Hepatocyte (in vitro differentiated cells): ENCODE measurements around the gene EML6. TPM values are rescaled to one million over a fixed set of nuclear protein-coding genes. Genes with fewer than 3 reads are reported as not detected.

Experiments
- DNase-seq: peaks from one replicate; pipeline ENCODE4 v3.0.0-alpha.2; 2016; ENCODE audit warnings: low spot score
- H2AFZ ChIP-seq: fragments of 200-600 bp; sonication (generic); 2 replicates; pipeline ENCODE4 v1.6.0; 2016; ENCODE audit warnings: antibody characterized with exemption, mild to moderate bottlenecking
- H3K27ac ChIP-seq: fragments of 200-600 bp; sonication (generic); 2 replicates; pipeline ENCODE4 v1.5.1; 2016; ENCODE audit warnings: mild to moderate bottlenecking
- H3K27me3 ChIP-seq: fragments of 200-600 bp; sonication (generic); 2 replicates; pipeline ENCODE4 v1.6.1; 2016
- H3K36me3 ChIP-seq: fragments of 200-600 bp; sonication (generic); replicated peaks from 2 replicates; pipeline ENCODE4 v1.5.1; 2016; ENCODE audit warnings: low read depth; ENCODE audit not compliant: insufficient read depth
- H3K4me1 ChIP-seq: fragments of 200-600 bp; sonication (generic); 2 replicates; pipeline ENCODE4 v1.5.1; 2016; ENCODE audit warnings: mild to moderate bottlenecking, moderate library complexity; ENCODE audit not compliant: insufficient read depth
- H3K4me2 ChIP-seq: fragments of 200-600 bp; sonication (generic); 2 replicates; pipeline ENCODE4 v1.6.0; 2016
- H3K4me3 ChIP-seq: fragments of 200-600 bp; sonication (generic); 2 replicates; pipeline ENCODE4 v1.5.1; 2016; ENCODE audit warnings: mild to moderate bottlenecking
- H3K79me2 ChIP-seq: fragments of 200-600 bp; sonication (generic); 2 replicates; pipeline ENCODE4 v1.6.0; 2017; ENCODE audit warnings: mild to moderate bottlenecking
- H3K9me2 ChIP-seq: fragments of 200-600 bp; sonication (generic); replicated peaks from 2 replicates; pipeline ENCODE4 v1.6.0; 2017; ENCODE audit warnings: mild to moderate bottlenecking; ENCODE audit not compliant: insufficient read depth
- H3K9me3 ChIP-seq: fragments of 200-600 bp; sonication (generic); 2 replicates; pipeline ENCODE4 v1.5.1; 2016; ENCODE audit warnings: low read depth, mild to moderate bottlenecking
- H4K20me1 ChIP-seq: fragments of 200-600 bp; sonication (generic); 2 replicates; pipeline ENCODE4 v1.6.0; 2016; ENCODE audit warnings: mild to moderate bottlenecking; ENCODE audit not compliant: insufficient read depth, poor library complexity, severe bottlenecking
- EZH2 ChIP-seq: fragments of 200-600 bp; sonication (generic); IDR thresholded peaks from 2 replicates; pipeline ENCODE4 v1.6.1; 2016; ENCODE audit warnings: antibody characterized with exemption, mild to moderate bottlenecking, borderline replicate concordance
- EZH2phosphoT487 ChIP-seq: fragments of 200-600 bp; sonication (generic); IDR thresholded peaks from one replicate; pipeline ENCODE4 v1.6.1; 2018; ENCODE audit warnings: antibody characterized with exemption, mild to moderate bottlenecking, low read depth, moderate library complexity; ENCODE audit not compliant: unreplicated experiment, severe bottlenecking
- WGBS: methylation state at CpG from one replicate; pipeline ENCODE4 v1.1.6; 2016; ENCODE audit warnings: low lambda C conversion rate; ENCODE audit errors: missing lambda C conversion rate; 5-methylcytosine and 5-hydroxymethylcytosine counted together
- polyA plus RNA-seq: library from polyadenylated mRNA; unstranded; fragments of >200 nt; fragmentation: Nextera tagmentation; extraction: Ambion mirVana; gene quantifications from 2 replicates; pipeline ENCODE4 v1.2.1, GENCODE V29; 2016
- total RNA-seq: library from RNA; depleted of rRNA; stranded (reverse); fragments of >200 nt; gene quantifications from 2 replicates; pipeline ENCODE4 v1.2.3, GENCODE V29; 2014
- TF ChIP-seq, protein P1 (sequence below): fragments of 200-600 bp; sonication (generic); IDR thresholded peaks from 2 replicates; pipeline ENCODE4 v1.5.1; 2016; ENCODE audit warnings: antibody characterized with exemption, mild to moderate bottlenecking; ENCODE audit not compliant: poor library complexity

The EML6 gene
- total and polyA plus RNA-seq, 2 experiments from 2014 or later = 1.9 to 4.0 TPM

DNA sequence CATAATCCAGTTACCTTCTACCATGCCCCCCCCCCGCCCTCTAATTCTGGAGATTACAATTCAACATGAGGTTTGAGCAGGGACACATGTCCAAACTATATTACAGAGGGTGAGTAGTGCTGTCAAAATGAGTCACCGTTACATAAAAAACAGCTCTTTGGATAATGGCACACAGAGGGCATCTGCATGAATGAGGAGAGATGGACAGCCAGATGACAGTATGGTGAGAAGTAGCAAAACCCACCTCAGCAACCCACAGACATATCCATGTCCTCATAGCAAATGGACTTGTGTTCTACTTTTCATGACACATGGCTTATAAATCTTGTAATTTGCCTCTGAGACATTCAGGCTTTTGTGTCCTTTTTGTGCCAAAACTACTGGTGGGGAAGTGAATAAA, 132.0 kb downstream of the EML6 start:
- Histone ChIP-seq H3K4me2 (no peak overlapping the region), H3K36me3 (no peaks in the 10 kb centered on the region), H2AFZ (no peak overlapping the region), H3K27me3 (no peaks in the 10 kb centered on the region), H3K9me3 (no peaks in the 10 kb centered on the region), H3K79me2 (no peaks in the 10 kb centered on the region), H3K9me2 (no peaks in the 10 kb centered on the region), H4K20me1 (no peaks in the 10 kb centered on the region), H3K27ac (no peak overlapping the region), H3K4me1 (no peaks in the 10 kb centered on the region), H3K4me3 (no peak overlapping the region)
- TF ChIP-seq EZH2 = no peak
- TF ChIP-seq, protein P1, sequence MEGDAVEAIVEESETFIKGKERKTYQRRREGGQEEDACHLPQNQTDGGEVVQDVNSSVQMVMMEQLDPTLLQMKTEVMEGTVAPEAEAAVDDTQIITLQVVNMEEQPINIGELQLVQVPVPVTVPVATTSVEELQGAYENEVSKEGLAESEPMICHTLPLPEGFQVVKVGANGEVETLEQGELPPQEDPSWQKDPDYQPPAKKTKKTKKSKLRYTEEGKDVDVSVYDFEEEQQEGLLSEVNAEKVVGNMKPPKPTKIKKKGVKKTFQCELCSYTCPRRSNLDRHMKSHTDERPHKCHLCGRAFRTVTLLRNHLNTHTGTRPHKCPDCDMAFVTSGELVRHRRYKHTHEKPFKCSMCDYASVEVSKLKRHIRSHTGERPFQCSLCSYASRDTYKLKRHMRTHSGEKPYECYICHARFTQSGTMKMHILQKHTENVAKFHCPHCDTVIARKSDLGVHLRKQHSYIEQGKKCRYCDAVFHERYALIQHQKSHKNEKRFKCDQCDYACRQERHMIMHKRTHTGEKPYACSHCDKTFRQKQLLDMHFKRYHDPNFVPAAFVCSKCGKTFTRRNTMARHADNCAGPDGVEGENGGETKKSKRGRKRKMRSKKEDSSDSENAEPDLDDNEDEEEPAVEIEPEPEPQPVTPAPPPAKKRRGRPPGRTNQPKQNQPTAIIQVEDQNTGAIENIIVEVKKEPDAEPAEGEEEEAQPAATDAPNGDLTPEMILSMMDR = no peak
- no peak for TF ChIP-seq EZH2phosphoT487
- DNase-seq = no peak
- WGBS = 94% methylated on average over 2 of the region's 2 CpGs

GRCh38 chr2:54858021-54858681, 134.7 kb downstream of the EML6 start:
- H2AFZ ChIP-seq = no peak overlapping the region
- H3K27me3 ChIP-seq = no peaks in the 10 kb centered on the region
- H3K4me3 ChIP-seq = no peak overlapping the region
- no peak for TF ChIP-seq EZH2phosphoT487
- TF ChIP-seq, protein P1 = no peak
- no peak for TF ChIP-seq EZH2
- no peak overlapping the region for H3K4me2 ChIP-seq
- H3K9me2 ChIP-seq = no peaks in the 10 kb centered on the region
- H4K20me1 ChIP-seq = no peaks in the 10 kb centered on the region
- H3K27ac ChIP-seq = peak overlapping the region; percentile 13
- DNase-seq = no peak
- no peaks in the 10 kb centered on the region for H3K9me3 ChIP-seq
- H3K36me3 ChIP-seq = no peaks in the 10 kb centered on the region
- WGBS = 59% methylated on average over 3 of the region's 3 CpGs
- H3K79me2 ChIP-seq = no peaks in the 10 kb centered on the region
- no peaks in the 10 kb centered on the region for H3K4me1 ChIP-seq

GRCh38 chr2:54859416-54859815, 136.0 kb downstream of the EML6 start:
- no peak for TF ChIP-seq EZH2
- TF ChIP-seq EZH2phosphoT487 = no peak
- TF ChIP-seq, protein P1 = no peak
- Histone ChIP-seq H4K20me1 (no peaks in the 10 kb centered on the region), H3K9me2 (no peaks in the 10 kb centered on the region), H3K4me3 (no peak overlapping the region), H3K36me3 (no peaks in the 10 kb centered on the region), H3K4me2 (no peak overlapping the region), H3K79me2 (no peaks in the 10 kb centered on the region), H3K27me3 (no peaks in the 10 kb centered on the region), H2AFZ (no peak overlapping the region), H3K9me3 (no peaks in the 10 kb centered on the region), H3K4me1 (no peaks in the 10 kb centered on the region), H3K27ac (no peak overlapping the region)
- WGBS = 89% methylated on average over 3 of the region's 3 CpGs
- no peak for DNase-seq
